Right lobe of liver (tissue), 4 donors: ENCODE measurements around the gene NRBF2.

Experiments used
- CTCF ChIP-seq, 4 donors: fragments of 200-600 bp in 3 of 4; fragments of 450-650 bp in 1 of 4; IDR thresholded peaks; one replicate each; pipeline versions ENCODE4 v1.5.1 to v1.8.0; 2016 to 2022; ENCODE audit warnings: antibody characterized with exemption in 4 of 4, mild to moderate bottlenecking in 2 of 4
- POLR2A ChIP-seq: fragments of 450-650 bp; IDR thresholded peaks from one replicate; pipeline ENCODE4 v1.6.1; 2017; ENCODE audit warnings: antibody characterized with exemption, mild to moderate bottlenecking
- donor health status: DM: no; HTN: no; CAD: no.
- donor health status: DM: no; HTN: no; CAD: no.
- donor health status: DM: no; HTN: yes; CAD: no.

DNA sequence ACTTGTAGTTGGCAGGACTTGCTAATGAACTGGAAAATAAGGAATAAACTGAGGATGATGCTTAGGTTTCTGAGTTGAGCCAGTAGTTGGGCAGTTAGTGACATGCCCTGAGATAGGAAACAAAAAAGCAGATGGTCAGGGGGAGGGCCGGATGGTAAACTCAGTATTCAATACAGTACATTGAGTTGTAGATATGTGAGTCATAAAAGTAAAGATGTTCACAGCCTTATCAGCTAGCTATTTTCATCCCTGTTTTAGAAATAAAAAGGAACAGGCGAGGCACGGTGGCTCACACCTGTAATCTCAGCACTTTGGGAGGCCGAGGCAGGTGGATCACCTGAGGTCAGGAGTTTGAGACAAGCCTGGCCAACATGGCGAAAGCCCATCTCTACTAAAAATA is 22.2 kb upstream of the NRBF2 start:
- TF ChIP-seq POLR2A (no peak), CTCF (IDR thresholded peaks at IDR 0.05) (no peak)
